NCI-H128 (cell line): ENCODE measurements around the gene BRF1.

Experiments used
- DNase-seq: peaks from one replicate; lab custom pipeline; 2025; ENCODE audit not compliant: unreplicated experiment; lab: John Stamatoyannopoulos, UW

BRF1 gene

DNA sequence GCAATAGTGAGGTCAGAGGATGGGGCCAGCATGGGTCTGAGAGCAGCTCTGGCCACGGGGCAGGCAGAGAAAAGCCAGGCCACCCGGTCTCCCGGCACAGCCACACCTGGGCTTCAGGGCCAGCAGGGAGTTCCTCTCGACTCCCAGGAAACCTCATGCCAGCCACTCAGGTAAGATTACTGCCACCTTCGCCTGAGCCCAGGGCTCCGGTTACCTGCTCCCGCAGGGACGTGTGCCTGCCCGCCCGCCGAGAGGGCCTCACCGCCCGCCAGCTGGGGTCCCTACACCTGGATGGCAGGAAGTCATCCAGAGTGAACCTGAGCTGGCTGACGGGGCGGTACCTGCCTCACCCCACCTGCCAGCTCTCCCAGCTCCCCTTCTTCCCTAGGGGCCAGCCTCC, 139.5 kb downstream of the BRF1 start:
- DNase-seq: peak; percentile 65

DNA sequence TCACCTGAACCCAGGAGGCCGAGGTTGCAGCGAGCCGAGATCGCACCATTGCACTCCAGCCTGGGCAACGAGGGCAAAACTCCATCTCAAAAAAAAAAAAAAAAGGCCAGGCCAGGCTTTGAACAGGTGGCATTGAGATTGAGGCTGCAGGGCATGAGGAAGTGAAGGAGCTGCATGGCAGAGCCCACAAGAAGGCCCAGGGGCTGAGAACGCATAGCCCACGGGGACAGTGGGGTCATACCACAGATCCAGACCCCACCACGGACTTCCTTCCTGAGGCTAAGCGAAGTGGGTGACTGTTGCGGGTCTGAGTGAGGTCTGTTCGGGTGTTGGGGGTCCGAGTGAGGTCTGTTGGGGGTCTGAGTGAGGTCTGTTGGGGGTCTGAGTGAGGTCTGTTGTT, 140.0 kb downstream of the BRF1 start:
- no peak for DNase-seq

DNA sequence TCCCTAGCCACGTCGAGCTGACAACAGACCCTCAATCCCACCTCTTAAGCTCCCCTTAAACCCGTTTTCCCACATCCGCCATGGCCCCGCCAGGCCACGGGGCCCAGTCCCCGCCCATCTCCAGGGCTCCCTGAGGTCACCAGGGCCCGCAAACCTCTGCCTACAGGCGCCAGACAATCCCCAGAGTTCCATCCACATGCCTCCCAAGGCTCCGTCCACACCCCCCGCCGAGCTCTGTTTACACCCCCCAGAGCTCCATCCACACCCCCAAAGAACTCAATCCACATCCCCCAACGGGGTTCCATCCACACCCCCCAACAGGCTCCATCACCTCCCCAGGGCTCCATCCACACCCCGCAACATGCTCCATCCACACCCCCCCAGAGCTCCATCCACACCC, 141.5 kb downstream of the BRF1 start:
- DNase-seq: no peak
